B cell (primary cell): Measurements from ENCODE around the gene RRP15. TPM values are rescaled to one million over a fixed set of nuclear protein-coding genes. Genes with fewer than 3 reads are reported as not detected.

Experiments
- ATAC-seq: fragments of 200-7000 bp; cut with Tn5 transposase; one replicate; pipeline ENCODE4 v1.10.0; 2021; ENCODE audit warnings: low read depth, mild to moderate bottlenecking, moderate number of reproducible peaks, moderate library complexity
- CTCF ChIA-PET: fragments of 350-600 bp; sonication (Branson Sonifier 250); formaldehyde crosslinking; loops from one replicate; lab custom pipeline; 2021; ENCODE audit warnings: antibody characterized with exemption, inconsistent platforms; lab: Charles Lee
- POLR2A ChIA-PET: fragments of 350-600 bp; sonication (Branson Sonifier 250); formaldehyde crosslinking; loops from one replicate; lab custom pipeline; 2021; ENCODE audit warnings: antibody characterized with exemption; lab: Charles Lee
- DNase-seq: peaks from one replicate; pipeline ENCODE4 v3.0.0; 2013
- H2AFZ ChIP-seq: 2 replicates; pipeline ENCODE4 v1.6.1; 2012; ENCODE audit warnings: mild to moderate bottlenecking, low read depth, low read length; ENCODE audit not compliant: insufficient read depth, poor library complexity, severe bottlenecking
- H3K27ac ChIP-seq, 2 donors: 1 replicate in 1 of 2; 2 replicates in 1 of 2; pipeline ENCODE4 v1.5.1; 2012 to 2013; ENCODE audit warnings: low read length in 2 of 2, mild to moderate bottlenecking in 2 of 2, moderate library complexity in 1 of 2
- H3K27me3 ChIP-seq, 4 experiments: fragments of 200-600 bp in 1 of 4; sonication (generic) in 1 of 4; replicated peaks in 1 of 4; 1 replicate in 2 of 4; 2 replicates in 2 of 4; pipeline versions ENCODE4 v1.6.1 to v1.7.0; 2013 to 2016; ENCODE audit warnings: low read length in 3 of 4, mild to moderate bottlenecking in 2 of 4, mixed read lengths in 1 of 4, moderate library complexity in 1 of 4; ENCODE audit not compliant: insufficient read depth in 4 of 4, control insufficient read depth in 3 of 4; ENCODE audit errors: control extremely low read depth in 1 of 4
- H3K36me3 ChIP-seq, 2 experiments: replicated peaks in 1 of 2; 1 replicate in 1 of 2; 2 replicates in 1 of 2; pipeline versions ENCODE4 v1.6.1 to v1.7.1; 2013; ENCODE audit warnings: low read length in 1 of 2; ENCODE audit not compliant: insufficient read depth in 2 of 2, control insufficient read depth in 1 of 2; ENCODE audit errors: control extremely low read depth in 1 of 2, extremely low read depth in 1 of 2
- H3K4me1 ChIP-seq, 2 donors: fragments of 200-600 bp in 1 of 2; sonication (generic) in 1 of 2; 1 replicate in 1 of 2; 2 replicates in 1 of 2; pipeline versions ENCODE4 v1.5.1 to v1.6.1; 2013 to 2017; ENCODE audit warnings: low read length in 2 of 2; ENCODE audit not compliant: control insufficient read depth in 2 of 2, insufficient read depth in 2 of 2
- H3K4me2 ChIP-seq: replicated peaks from 2 replicates; pipeline ENCODE3; 2012; ENCODE audit warnings: mild to moderate bottlenecking, low read depth, low read length; ENCODE audit not compliant: poor library complexity, severe bottlenecking
- H3K4me3 ChIP-seq, 5 experiments: fragments of 200-600 bp in 1 of 5; sonication (generic) in 1 of 5; 1 replicate in 3 of 5; 2 replicates in 2 of 5; pipeline versions ENCODE4 v1.5.1 to v1.7.0; 2011 to 2016; ENCODE audit warnings: low read length in 4 of 5, mild to moderate bottlenecking in 4 of 5, low read depth in 2 of 5, control low read depth in 1 of 5, moderate library complexity in 1 of 5; ENCODE audit not compliant: insufficient read depth in 1 of 5; ENCODE audit errors: control extremely low read depth in 1 of 5, extremely low read depth in 1 of 5
- H3K79me2 ChIP-seq: fragments of 200-600 bp; sonication (generic); one replicate; pipeline ENCODE4 v1.6.0; 2016; ENCODE audit warnings: low read length; ENCODE audit not compliant: control insufficient read depth, insufficient read depth
- H3K9ac ChIP-seq: fragments of 200-600 bp; sonication (generic); 2 replicates; pipeline ENCODE4 v1.6.1; 2017; ENCODE audit warnings: mild to moderate bottlenecking, low read length, moderate library complexity
- H3K9me3 ChIP-seq, 3 donors: one replicate each; pipeline versions ENCODE4 v1.6.1 to v1.7.1; 2013; ENCODE audit warnings: low read length in 2 of 3; ENCODE audit not compliant: control insufficient read depth in 2 of 3, insufficient read depth in 1 of 3; ENCODE audit errors: control extremely low read depth in 1 of 3
- H4K20me1 ChIP-seq: 2 replicates; pipeline ENCODE4 v1.6.0; 2012; ENCODE audit warnings: mild to moderate bottlenecking, low read length; ENCODE audit not compliant: insufficient read depth, control insufficient read depth, poor library complexity, severe bottlenecking
- H3K27ac Mint-ChIP-seq: one replicate; pipeline ENCODE4 v1.8.0; 2021; ENCODE audit warnings: mixed read lengths
- H3K27me3 Mint-ChIP-seq: one replicate; pipeline ENCODE4 v1.8.0; 2021; ENCODE audit warnings: mixed read lengths
- H3K4me1 Mint-ChIP-seq: one replicate; pipeline ENCODE4 v1.8.0; 2021; ENCODE audit warnings: mixed read lengths
- H3K4me3 Mint-ChIP-seq: one replicate; pipeline ENCODE4 v1.8.0; 2021; ENCODE audit warnings: mixed read lengths
- H3K9me3 Mint-ChIP-seq: one replicate; pipeline ENCODE4 v1.8.0; 2022; ENCODE audit warnings: mixed read lengths; ENCODE audit not compliant: insufficient read depth
- CTCF ChIP-seq: fragments of 200-600 bp; IDR thresholded peaks from one replicate; pipeline ENCODE4 v1.8.0; 2022; ENCODE audit warnings: antibody characterized with exemption, mild to moderate bottlenecking
- EZH2 ChIP-seq: IDR thresholded peaks from 2 replicates; pipeline ENCODE4 v1.6.1; 2012; ENCODE audit warnings: borderline replicate concordance, low read depth, mild to moderate bottlenecking, moderate library complexity, low read length; ENCODE audit not compliant: insufficient read depth, poor library complexity, severe bottlenecking
- WGBS: methylation state at CpG from one replicate; pipeline ENCODE4 v1.1.5; 2013; ENCODE audit warnings: missing lambda C conversion rate; ENCODE audit not compliant: insufficient coverage; 5-methylcytosine and 5-hydroxymethylcytosine counted together
- intact Hi-C: fragments of 100-400 bp; cut with micrococcal nuclease; formaldehyde crosslinking; loops from one replicate; pipeline ENCODE4 v1.10.0; 2022
- polyA plus RNA-seq: library from polyadenylated mRNA; depleted of rRNA; stranded (reverse); fragments of >200 nt; gene quantifications from 2 replicates; pipeline ENCODE4 v1.2.3, GENCODE V29; 2012
- total RNA-seq, 2 donors: library from RNA; stranded (reverse); fragments of 120-200 nt in 1 of 2; gene quantifications; 1 replicate in 1 of 2; 2 replicates in 1 of 2; pipeline versions ENCODE4 v1.2.3 to v1.2.4, GENCODE V29; 2013 to 2022

Gene RRP15
- total and polyA plus RNA-seq, 2 donors (not counting 1 experiment from before 2014, with no cell fraction given): 1.3 to 20.2 TPM

GRCh38 chr1:218355278-218355677 lies 70.2 kb downstream of the RRP15 start:
- Histone ChIP-seq H3K4me1 (peaks cover 8 to 17% of the 10 kb centered on the region in 2 donors), H3K79me2 (no peaks in the 10 kb centered on the region), H3K36me3 (no peaks in the 10 kb centered on the region), H3K9me3 (no peaks in the 10 kb centered on the region), H3K27me3 (no peaks in the 10 kb centered on the region), H2AFZ (no peak overlapping the region), H3K4me2 (no peak overlapping the region), H3K27ac (no peak overlapping the region), H4K20me1 (no peaks in the 10 kb centered on the region), H3K4me3 (no peak overlapping the region), H3K9ac (no peak overlapping the region)
- POLR2A ChIA-PET: no interaction called here
- DNase-seq: no peak
- Mint-ChIP-seq H3K27me3 (no peaks in the 10 kb centered on the region), H3K9me3 (no peaks in the 10 kb centered on the region), H3K27ac (no peak overlapping the region), H3K4me3 (no peak overlapping the region), H3K4me1 (peaks cover 18% of the 10 kb centered on the region)
- CTCF ChIA-PET: interaction anchor here (0.7 to 1.0 kb wide), 2 partner anchors 8 to 16 kb away, joined by 3 to 4 read pairs; no protein-coding TSS in a partner anchor
- no CpG with 5 or more reads among the region's 4 CpGs for WGBS
- no peak for TF ChIP-seq EZH2
- TF ChIP-seq CTCF: no peak
- intact Hi-C loops: no loop called here
- ATAC-seq: no peak

- 96% methylated on average over 3 of the region's 10 CpGs for WGBS
Observed at GRCh38 chr1:218357211-218357892, 72.3 kb downstream of the RRP15 start.

More at GRCh38 chr1:218357211-218357892, 72.3 kb downstream of the RRP15 start:
- peaks cover 6% of the 10 kb centered on the region for H3K4me1 Mint-ChIP-seq
- H3K27me3 Mint-ChIP-seq: no peaks in the 10 kb centered on the region
- Histone ChIP-seq H4K20me1 (no peaks in the 10 kb centered on the region), H3K36me3 (no peaks in the 10 kb centered on the region), H3K4me1 (peaks cover 0 to 4% of the 10 kb centered on the region in 2 donors), H3K79me2 (no peaks in the 10 kb centered on the region), H3K4me2 (no peak overlapping the region), H2AFZ (no peak overlapping the region), H3K9me3 (no peaks in the 10 kb centered on the region), H3K9ac (no peak overlapping the region), H3K27ac (no peak overlapping the region), H3K4me3 (no peak overlapping the region), H3K27me3 (no peaks in the 10 kb centered on the region)
- TF ChIP-seq CTCF (no peak), EZH2 (no peak)
- no peak for ATAC-seq
- intact Hi-C loops: no loop called here
- no peaks in the 10 kb centered on the region for H3K9me3 Mint-ChIP-seq
- ChIA-PET POLR2A (no interaction called here), CTCF (no interaction called here)
- H3K27ac Mint-ChIP-seq: no peak overlapping the region
- no peak overlapping the region for H3K4me3 Mint-ChIP-seq
- DNase-seq: no peak
